Dendritic cell treated with granulocyte-macrophage colony-stimulating factor and Interleukin-4, amounts not matched to agents 40 ng/mL and 50 ng/mL, for 4 days (primary cell): Measurements from ENCODE around the gene MACROD2.

Experiments used
- H3K27ac Mint-ChIP-seq: one replicate; pipeline ENCODE4 v1.8.0; 2022; ENCODE audit warnings: mild to moderate bottlenecking, mixed read lengths
- H3K27me3 Mint-ChIP-seq: one replicate; pipeline ENCODE4 v1.8.0; 2022; ENCODE audit warnings: mild to moderate bottlenecking, mixed read lengths
- H3K36me3 Mint-ChIP-seq: one replicate; pipeline ENCODE4 v1.8.0; 2022; ENCODE audit warnings: low read depth, mixed read lengths
- H3K4me1 Mint-ChIP-seq: one replicate; pipeline ENCODE4 v1.8.0; 2022; ENCODE audit warnings: low read depth, mixed read lengths
- H3K4me3 Mint-ChIP-seq: one replicate; pipeline ENCODE4 v1.8.0; 2022; ENCODE audit warnings: mild to moderate bottlenecking, moderate library complexity, mixed read lengths
- H3K9me3 Mint-ChIP-seq: one replicate; pipeline ENCODE4 v1.8.0; 2022; ENCODE audit warnings: mixed read lengths
- intact Hi-C: fragments of 100-400 bp; cut with micrococcal nuclease; formaldehyde crosslinking; loops from one replicate; pipeline ENCODE4 v1.15.0; 2022

The MACROD2 gene

DNA sequence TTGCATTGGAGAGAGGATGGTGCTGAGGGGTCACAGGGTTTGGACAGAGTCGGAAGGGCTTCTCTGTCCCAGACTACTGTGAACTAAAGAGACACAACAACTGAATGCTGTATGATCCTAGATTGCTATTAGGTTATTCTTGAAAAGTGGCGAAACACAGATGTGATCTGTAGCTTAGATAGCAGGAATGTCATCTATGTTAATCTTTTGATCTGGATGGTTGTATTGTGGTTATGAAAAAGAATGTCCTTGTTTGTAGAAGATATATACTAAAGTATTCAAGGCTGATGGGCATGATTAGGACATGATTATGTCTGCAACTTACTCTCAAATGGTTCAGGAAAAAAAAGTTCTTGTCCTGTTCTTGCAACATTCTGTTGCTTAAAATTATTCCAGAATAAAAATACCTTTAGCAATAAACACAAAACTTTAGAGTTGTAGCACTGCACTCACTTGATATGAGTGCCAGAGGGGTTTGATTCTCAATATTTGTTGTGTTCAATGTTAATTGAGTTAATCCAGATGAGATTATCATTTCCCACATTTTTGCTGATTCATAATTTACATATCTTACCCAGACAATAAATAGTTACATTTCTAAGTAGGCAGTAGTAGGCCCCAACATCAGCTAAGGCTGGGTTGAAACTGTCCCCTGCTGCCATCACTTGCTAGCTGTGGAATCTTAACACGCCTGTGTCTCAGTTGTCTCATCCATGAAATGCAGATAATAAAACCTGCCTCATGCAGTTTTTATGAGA is 1932.8 kb downstream of the MACROD2 start:
- Mint-ChIP-seq H3K27ac (no peak overlapping the region), H3K9me3 (no peaks in the 10 kb centered on the region), H3K27me3 (no peaks in the 10 kb centered on the region), H3K4me1 (no peaks in the 10 kb centered on the region), H3K36me3 (no peaks in the 10 kb centered on the region), H3K4me3 (no peak overlapping the region)
- intact Hi-C loops: no loop called here

DNA sequence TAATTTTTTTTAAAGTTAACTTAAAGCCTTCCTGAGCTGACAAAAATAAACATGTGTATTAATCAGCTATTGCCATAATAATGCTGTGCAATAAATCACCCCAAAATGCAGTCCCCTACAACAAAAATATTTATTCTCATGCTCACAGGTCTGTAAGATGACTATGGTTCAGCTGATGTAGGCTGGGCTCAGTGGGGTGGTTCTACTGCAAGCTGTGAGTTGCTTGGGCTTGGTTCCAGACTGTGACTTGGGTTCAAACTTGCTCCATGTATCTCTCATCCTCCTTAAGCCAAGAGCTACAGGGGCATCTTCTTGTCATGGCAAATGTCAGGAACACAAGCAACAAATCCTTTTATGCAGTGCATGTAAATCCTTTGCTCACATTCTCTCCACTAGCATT is 1933.6 kb downstream of the MACROD2 start:
- intact Hi-C loops: no loop called here
- H3K9me3 Mint-ChIP-seq: no peaks in the 10 kb centered on the region
- H3K4me1 Mint-ChIP-seq: no peaks in the 10 kb centered on the region
- H3K27me3 Mint-ChIP-seq: no peaks in the 10 kb centered on the region
- no peaks in the 10 kb centered on the region for H3K36me3 Mint-ChIP-seq
- no peak overlapping the region for H3K27ac Mint-ChIP-seq
- no peak overlapping the region for H3K4me3 Mint-ChIP-seq

DNA sequence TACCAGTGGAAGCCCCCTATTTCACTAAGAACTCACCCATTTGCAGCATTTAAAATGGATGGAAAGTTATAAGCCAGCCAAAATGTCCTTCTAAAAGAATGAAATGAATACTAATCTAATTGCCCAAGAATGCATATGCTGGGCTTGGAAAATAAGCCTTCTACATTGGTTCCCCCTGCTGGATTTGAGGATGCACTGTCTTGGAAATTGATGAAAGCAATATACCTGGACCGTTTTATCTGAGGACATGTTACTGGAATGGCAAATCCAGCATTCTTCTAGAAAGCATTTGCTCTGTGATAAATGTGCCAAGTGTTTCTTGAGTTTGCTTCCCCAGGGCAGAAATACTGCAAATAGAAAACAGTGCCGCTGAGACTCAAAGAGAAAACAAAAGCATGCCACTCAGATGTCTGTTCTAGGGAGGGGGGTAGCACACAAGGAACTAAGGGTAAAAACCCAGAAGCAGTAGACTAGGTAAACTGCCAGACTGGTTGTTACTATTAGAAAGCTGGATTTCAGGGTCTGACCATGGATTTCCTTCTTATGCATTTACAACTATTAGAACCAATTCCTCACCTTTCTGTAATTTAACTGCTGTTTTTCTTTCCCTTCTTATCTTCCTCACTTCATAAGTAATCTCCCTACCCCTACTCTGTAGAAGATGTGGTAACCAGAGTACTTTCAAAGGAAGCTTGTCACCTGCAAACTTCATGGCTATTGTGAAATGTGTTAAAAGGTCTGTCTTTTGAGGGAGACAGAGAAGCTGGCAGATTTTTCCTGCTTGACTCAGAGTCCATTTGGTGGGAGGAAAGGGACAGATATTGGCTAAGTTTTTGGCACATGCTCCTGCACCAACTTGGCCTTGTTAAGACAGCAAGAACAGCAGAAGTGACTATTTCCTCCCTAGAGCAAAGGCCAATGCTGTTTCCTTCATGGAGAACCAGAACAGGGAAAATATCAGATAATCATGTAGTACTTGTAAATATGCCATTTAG is 1935.3 kb downstream of the MACROD2 start:
- H3K9me3 Mint-ChIP-seq: no peaks in the 10 kb centered on the region
- no peaks in the 10 kb centered on the region for H3K36me3 Mint-ChIP-seq
- intact Hi-C loops: no loop called here
- H3K4me1 Mint-ChIP-seq: no peaks in the 10 kb centered on the region
- no peak overlapping the region for H3K4me3 Mint-ChIP-seq
- H3K27me3 Mint-ChIP-seq: no peaks in the 10 kb centered on the region
- H3K27ac Mint-ChIP-seq: no peak overlapping the region

DNA sequence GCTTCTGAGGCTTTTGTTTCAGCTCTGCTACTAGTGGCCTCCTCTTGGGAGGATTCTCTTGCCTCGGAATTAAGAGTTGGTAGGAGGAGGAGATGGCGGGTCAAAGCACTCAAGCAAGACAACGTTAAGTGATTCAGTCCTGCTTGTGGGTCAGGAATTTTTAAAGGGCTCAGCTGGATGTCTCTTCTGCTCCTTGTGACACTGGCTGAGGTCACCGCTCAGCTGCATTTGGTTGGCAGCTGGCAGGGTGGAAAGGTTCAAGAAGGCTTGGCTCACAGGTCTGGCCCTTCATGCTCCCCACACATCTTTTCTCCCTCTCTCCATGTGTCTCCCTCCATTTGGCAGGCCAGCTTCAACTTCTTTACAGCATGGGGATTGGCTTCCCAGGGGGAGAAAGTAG is 1936.6 kb downstream of the MACROD2 start:
- Mint-ChIP-seq H3K36me3 (no peaks in the 10 kb centered on the region), H3K4me1 (no peaks in the 10 kb centered on the region), H3K4me3 (no peak overlapping the region), H3K27ac (no peak overlapping the region), H3K9me3 (no peaks in the 10 kb centered on the region), H3K27me3 (no peaks in the 10 kb centered on the region)
- intact Hi-C loops: no loop called here

DNA sequence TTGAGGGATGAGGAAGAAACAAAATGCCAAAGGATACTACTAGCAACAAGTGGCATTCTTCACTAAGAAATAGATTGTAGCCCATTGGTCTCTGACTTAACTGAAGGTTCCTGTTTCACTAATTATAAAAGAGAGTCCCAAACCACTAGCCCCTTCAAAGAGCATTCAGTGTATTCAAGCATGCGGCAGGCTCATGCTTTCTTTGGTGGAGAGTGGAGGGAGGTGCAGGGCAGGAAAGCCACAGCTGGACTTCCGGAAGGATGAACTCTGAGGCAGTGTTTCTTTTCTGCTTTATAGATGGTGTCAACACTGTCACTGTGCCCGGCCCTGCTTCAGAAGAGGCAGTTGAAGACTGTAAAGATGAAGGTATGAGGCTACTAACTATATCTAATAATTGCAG is 1941.9 kb downstream of the MACROD2 start:
- no peak overlapping the region for H3K4me3 Mint-ChIP-seq
- no peaks in the 10 kb centered on the region for H3K27me3 Mint-ChIP-seq
- H3K27ac Mint-ChIP-seq: no peak overlapping the region
- H3K4me1 Mint-ChIP-seq: no peaks in the 10 kb centered on the region
- H3K9me3 Mint-ChIP-seq: peaks cover 10% of the 10 kb centered on the region
- H3K36me3 Mint-ChIP-seq: no peaks in the 10 kb centered on the region
- intact Hi-C loops: no loop called here

DNA sequence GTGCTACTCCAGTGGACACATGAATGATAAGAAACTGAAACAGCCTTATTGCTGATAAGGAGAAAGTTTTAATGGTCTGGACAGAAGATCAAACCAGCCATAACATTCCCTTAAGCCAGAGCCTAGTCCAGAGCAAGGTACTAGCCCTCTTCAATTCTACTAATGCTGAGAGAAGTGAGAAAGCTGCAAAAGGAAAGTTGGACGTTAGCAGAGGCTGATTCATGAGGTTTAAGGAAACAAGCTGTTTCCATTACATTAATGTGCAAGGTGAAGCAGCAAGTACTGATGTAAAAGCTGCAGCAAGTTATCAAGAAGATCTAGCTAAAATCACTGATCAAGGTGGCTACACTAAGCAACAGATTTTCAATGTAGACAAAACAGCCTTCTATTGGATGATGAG is 1943.5 kb downstream of the MACROD2 start:
- no peak overlapping the region for H3K4me3 Mint-ChIP-seq
- no peak overlapping the region for H3K27ac Mint-ChIP-seq
- no peaks in the 10 kb centered on the region for H3K27me3 Mint-ChIP-seq
- intact Hi-C loops: no loop called here
- no peaks in the 10 kb centered on the region for H3K4me1 Mint-ChIP-seq
- peaks cover 10% of the 10 kb centered on the region for H3K9me3 Mint-ChIP-seq
- H3K36me3 Mint-ChIP-seq: no peaks in the 10 kb centered on the region

DNA sequence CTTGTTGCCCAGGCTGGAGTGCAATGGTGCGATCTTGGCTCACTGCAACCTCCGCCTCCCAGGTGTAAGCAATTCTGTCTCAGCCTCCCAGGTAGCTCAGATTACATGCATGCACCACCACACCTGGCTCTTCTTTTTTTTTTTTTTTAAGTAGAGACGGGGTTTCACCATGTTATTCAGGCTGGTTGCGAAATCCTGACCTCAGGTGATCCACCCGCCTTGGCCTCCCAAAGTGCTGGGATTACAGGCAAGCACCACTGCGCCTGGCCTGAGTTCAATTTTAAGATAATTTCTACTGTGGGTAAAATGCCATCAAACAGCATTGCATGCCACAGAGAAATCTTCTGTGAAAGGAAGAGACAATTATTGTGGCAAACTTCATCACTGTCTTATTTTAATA is 1944.8 kb downstream of the MACROD2 start:
- no peak overlapping the region for H3K4me3 Mint-ChIP-seq
- H3K9me3 Mint-ChIP-seq: peaks cover 10% of the 10 kb centered on the region
- no peaks in the 10 kb centered on the region for H3K36me3 Mint-ChIP-seq
- no peaks in the 10 kb centered on the region for H3K27me3 Mint-ChIP-seq
- intact Hi-C loops: no loop called here
- no peaks in the 10 kb centered on the region for H3K4me1 Mint-ChIP-seq
- H3K27ac Mint-ChIP-seq: no peak overlapping the region

DNA sequence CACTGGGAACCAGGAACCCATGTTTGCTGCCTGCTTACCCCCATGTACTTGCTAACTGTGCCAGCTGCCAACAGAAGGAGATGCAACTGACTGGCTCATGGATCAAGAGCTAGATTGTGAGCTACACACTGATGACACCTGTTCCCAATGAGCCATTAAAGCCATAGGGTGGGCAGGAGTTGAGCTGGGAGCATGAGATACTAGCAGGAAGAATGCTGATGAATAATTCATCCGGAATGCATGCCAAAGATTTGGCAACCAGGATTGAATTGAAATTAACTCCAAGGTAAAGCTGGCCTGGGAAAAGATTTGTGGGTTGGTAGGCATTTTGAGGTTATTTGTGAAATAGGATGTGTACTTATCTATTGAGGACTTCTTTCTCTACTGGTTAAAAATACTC is 1946.8 kb downstream of the MACROD2 start:
- H3K4me3 Mint-ChIP-seq: no peak overlapping the region
- peaks cover 10% of the 10 kb centered on the region for H3K9me3 Mint-ChIP-seq
- H3K36me3 Mint-ChIP-seq: no peaks in the 10 kb centered on the region
- intact Hi-C loops: no loop called here
- H3K4me1 Mint-ChIP-seq: no peaks in the 10 kb centered on the region
- no peaks in the 10 kb centered on the region for H3K27me3 Mint-ChIP-seq
- H3K27ac Mint-ChIP-seq: no peak overlapping the region

DNA sequence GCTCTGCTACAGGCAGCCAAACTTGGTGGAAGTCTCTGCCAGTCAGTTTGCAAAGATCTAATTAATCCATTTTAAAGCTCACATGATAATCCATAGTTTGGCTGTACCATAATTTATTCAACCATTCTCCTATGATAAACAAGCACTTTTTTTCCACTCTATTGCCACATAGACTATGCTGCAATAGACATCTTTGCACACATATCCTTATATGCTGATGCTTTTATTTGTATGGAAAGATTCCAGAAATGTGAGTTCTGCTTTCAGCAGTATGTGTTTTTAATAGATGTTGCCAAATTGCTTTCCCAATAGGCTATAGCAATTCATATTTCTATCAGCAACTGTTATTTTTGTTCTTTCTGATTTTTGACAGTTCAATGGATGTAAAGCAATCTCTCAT is 1950.0 kb downstream of the MACROD2 start:
- no peaks in the 10 kb centered on the region for H3K9me3 Mint-ChIP-seq
- intact Hi-C loops: no loop called here
- H3K36me3 Mint-ChIP-seq: no peaks in the 10 kb centered on the region
- H3K4me1 Mint-ChIP-seq: no peaks in the 10 kb centered on the region
- H3K4me3 Mint-ChIP-seq: no peak overlapping the region
- H3K27me3 Mint-ChIP-seq: no peaks in the 10 kb centered on the region
- no peak overlapping the region for H3K27ac Mint-ChIP-seq

DNA sequence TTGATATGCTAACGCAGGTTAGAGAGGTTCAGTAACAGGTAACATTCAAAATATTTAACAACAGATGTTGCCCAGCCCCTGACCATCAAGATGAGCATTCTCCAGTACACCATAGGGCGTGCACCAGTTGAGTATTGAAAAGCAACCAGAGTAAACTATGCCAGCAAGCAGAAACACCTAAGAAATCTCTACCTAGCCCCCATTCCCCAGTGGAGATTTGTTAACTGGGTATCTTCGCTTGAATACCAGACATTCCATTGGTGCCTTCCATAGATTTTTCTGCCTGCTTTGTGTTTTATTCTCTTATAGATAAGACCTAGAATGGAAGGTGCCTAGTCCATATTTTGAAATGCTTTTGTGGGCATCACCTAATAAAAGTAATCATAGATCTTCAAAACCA is 1954.1 kb downstream of the MACROD2 start:
- Mint-ChIP-seq H3K4me3 (no peak overlapping the region), H3K4me1 (no peaks in the 10 kb centered on the region), H3K9me3 (peaks cover 8% of the 10 kb centered on the region), H3K36me3 (no peaks in the 10 kb centered on the region), H3K27me3 (no peaks in the 10 kb centered on the region), H3K27ac (no peak overlapping the region)
- intact Hi-C loops: no loop called here

DNA sequence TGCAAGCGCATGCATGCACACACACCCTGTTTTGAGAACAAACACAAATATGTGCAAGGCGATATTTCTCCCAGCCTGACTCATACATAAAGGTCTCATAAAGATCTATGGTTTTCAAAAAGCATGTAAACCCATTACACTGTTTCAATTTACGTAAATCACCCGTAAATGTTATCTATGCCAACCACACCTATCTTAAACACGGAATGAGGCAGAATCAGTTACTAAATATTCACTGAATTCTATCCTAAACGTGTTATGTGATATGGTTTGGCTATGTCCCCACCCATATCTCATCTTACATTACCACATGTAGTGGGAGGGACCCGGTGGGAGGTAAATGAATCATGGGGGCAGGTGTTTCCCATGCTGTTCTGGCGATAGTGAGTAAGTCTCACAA is 1956.3 kb downstream of the MACROD2 start:
- Mint-ChIP-seq H3K9me3 (peaks cover 8% of the 10 kb centered on the region), H3K4me1 (no peaks in the 10 kb centered on the region), H3K27ac (no peak overlapping the region), H3K27me3 (no peaks in the 10 kb centered on the region), H3K4me3 (no peak overlapping the region), H3K36me3 (no peaks in the 10 kb centered on the region)
- intact Hi-C loops: no loop called here

DNA sequence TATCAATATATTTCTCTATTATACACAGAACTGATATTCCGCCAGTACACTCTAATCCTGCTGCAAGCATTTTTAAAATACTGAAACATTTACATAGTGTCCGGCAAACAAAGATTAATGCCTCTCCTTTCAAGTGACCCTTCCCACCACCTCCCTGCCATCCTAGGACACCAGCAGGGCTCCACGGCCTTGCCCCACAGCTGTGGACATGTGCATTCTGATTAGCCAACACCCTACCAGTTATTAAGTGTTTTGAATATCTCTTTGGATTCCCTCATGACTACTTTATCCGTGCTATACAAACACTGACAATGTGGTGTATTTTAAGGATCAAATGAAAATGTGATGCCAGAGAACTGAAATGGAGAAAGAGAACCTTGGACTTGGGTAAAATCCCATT is 1962.8 kb downstream of the MACROD2 start:
- Mint-ChIP-seq H3K27ac (no peak overlapping the region), H3K36me3 (no peaks in the 10 kb centered on the region), H3K27me3 (no peaks in the 10 kb centered on the region), H3K4me1 (no peaks in the 10 kb centered on the region), H3K9me3 (peaks cover 9% of the 10 kb centered on the region), H3K4me3 (no peak overlapping the region)
- intact Hi-C loops: no loop called here

DNA sequence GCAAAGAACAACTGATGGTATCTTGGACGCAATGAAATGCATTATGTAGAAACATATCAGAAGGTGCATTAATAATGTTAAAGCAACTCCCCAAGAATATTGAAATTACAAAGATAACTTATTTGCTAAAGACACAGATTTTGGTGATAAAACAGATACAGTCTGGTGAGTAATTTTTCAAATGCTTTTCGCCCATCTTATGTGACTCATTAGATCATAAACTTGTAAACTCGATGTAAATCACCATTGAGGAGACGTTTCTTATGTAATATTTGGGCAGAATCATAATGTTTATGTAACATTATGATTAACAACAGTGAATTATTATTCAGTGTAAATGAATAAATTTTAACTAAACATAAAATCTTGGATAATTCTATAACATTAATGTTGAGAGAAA is 1969.8 kb downstream of the MACROD2 start:
- no peaks in the 10 kb centered on the region for H3K27me3 Mint-ChIP-seq
- intact Hi-C loops: no loop called here
- no peaks in the 10 kb centered on the region for H3K36me3 Mint-ChIP-seq
- H3K27ac Mint-ChIP-seq: no peak overlapping the region
- H3K4me3 Mint-ChIP-seq: no peak overlapping the region
- no peaks in the 10 kb centered on the region for H3K4me1 Mint-ChIP-seq
- peaks cover 22% of the 10 kb centered on the region for H3K9me3 Mint-ChIP-seq

DNA sequence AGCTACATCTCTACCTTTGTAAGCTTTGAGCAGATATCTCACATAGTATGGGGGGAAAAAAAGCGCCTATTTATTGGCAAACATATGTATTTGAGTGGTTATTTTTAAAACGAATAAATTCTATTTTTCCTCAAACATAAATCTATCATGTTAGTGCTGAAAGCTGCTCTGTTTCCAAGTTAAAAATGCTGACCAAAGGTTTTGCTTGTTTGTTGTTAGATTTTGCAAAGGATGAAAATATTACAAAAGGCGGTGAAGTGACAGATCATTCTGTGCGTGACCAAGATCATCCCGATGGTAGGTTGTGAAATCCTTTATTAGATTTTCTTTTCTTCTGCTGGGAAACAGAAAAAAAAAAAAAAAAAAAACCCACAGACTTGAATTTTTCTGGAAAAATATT is 1972.0 kb downstream of the MACROD2 start:
- Mint-ChIP-seq H3K4me3 (no peak overlapping the region), H3K4me1 (no peaks in the 10 kb centered on the region), H3K27ac (no peak overlapping the region), H3K9me3 (peaks cover 31% of the 10 kb centered on the region), H3K27me3 (no peaks in the 10 kb centered on the region), H3K36me3 (no peaks in the 10 kb centered on the region)
- intact Hi-C loops: no loop called here
